Esophagus muscularis mucosa (tissue), 4 donors: ENCODE measurements around the gene IL23R. TPM values are rescaled to one million over a fixed set of nuclear protein-coding genes. Genes with fewer than 3 reads are reported as not detected.

Experiments
- DNase-seq: peaks from one replicate; pipeline ENCODE4 v3.0.0-alpha.2; 2017; ENCODE audit errors: extremely low spot score
- H3K27ac ChIP-seq, 4 donors: fragments of 200-600 bp; sonication (generic); replicated peaks in 1 of 4; 1 replicate in 3 of 4; 2 replicates in 1 of 4; pipeline ENCODE4 v1.5.1; 2016 to 2019; ENCODE audit warnings: mild to moderate bottlenecking in 1 of 4
- H3K27me3 ChIP-seq, 4 donors: fragments of 200-600 bp; sonication (generic); one replicate each; pipeline versions ENCODE4 v1.5.1 to v1.6.0; 2016 to 2019
- H3K36me3 ChIP-seq, 4 donors: fragments of 200-600 bp; sonication (generic); one replicate each; pipeline ENCODE4 v1.5.1; 2016 to 2019
- H3K4me1 ChIP-seq, 4 donors: fragments of 200-600 bp; sonication (generic); one replicate each; pipeline ENCODE4 v1.5.1; 2016 to 2019
- H3K4me3 ChIP-seq, 4 donors: fragments of 200-600 bp; sonication (generic); 1 replicate in 2 of 4; 2 replicates in 2 of 4; pipeline ENCODE4 v1.5.1; 2016 to 2019; ENCODE audit warnings: mild to moderate bottlenecking in 4 of 4, moderate library complexity in 1 of 4
- H3K9me3 ChIP-seq, 4 donors: fragments of 200-600 bp; sonication (generic); 1 replicate in 3 of 4; 2 replicates in 1 of 4; pipeline ENCODE4 v1.5.1; 2016 to 2019
- CTCF ChIP-seq, 3 experiments: fragments of 200-600 bp in 2 of 3; fragments of 450-650 bp in 1 of 3; sonication (generic) in 2 of 3; IDR thresholded peaks; one replicate each; pipeline ENCODE4 v1.5.1; 2017 to 2019; ENCODE audit warnings: antibody characterized with exemption in 3 of 3, mild to moderate bottlenecking in 2 of 3, moderate library complexity in 1 of 3
- EP300 ChIP-seq: sonication (generic); formaldehyde crosslinking; IDR thresholded peaks from one replicate; pipeline ENCODE4 v1.6.1; 2017; ENCODE audit warnings: antibody characterized with exemption
- POLR2A ChIP-seq: fragments of 450-650 bp; IDR thresholded peaks from one replicate; pipeline ENCODE4 v1.6.1; 2017; ENCODE audit warnings: antibody characterized with exemption, moderate library complexity, mild to moderate bottlenecking, low read depth
- POLR2AphosphoS5 ChIP-seq, 2 donors: sonication (generic); formaldehyde crosslinking; IDR thresholded peaks; one replicate each; pipeline ENCODE4 v1.6.1; 2017; ENCODE audit warnings: antibody characterized with exemption in 2 of 2
- WGBS: methylation state at CpG from one replicate; pipeline ENCODE4 v1.1.5; 2018; 5-methylcytosine and 5-hydroxymethylcytosine counted together
- intact Hi-C: fragments of 100-400 bp; cut with DNase I; formaldehyde crosslinking; loops from one replicate; pipeline ENCODE4 v1.15.1; 2023
- total RNA-seq, 4 donors: library from RNA; depleted of rRNA; stranded (reverse); fragments of >200 nt; gene quantifications; one replicate each; pipeline versions ENCODE4 v1.1.0 to v1.2.1, GENCODE V29; 2016

IL23R gene
- total RNA-seq, 4 donors from 2014 or later: not detected

GRCh38 chr1:67174716-67175284 lies 8.5 kb downstream of the IL23R start:
- Histone ChIP-seq H3K27me3 (no peaks in the 10 kb centered on the region), H3K27ac (no peak overlapping the region), H3K4me3 (no peak overlapping the region), H3K9me3 (no peaks in the 10 kb centered on the region), H3K36me3 (no peaks in the 10 kb centered on the region), H3K4me1 (no peaks in the 10 kb centered on the region)
- intact Hi-C loops: no loop called here
- WGBS: 74% methylated on average over 2 of the region's 2 CpGs
- no peak for DNase-seq
- TF ChIP-seq EP300 (no peak), POLR2A (no peak), CTCF (IDR thresholded peaks at IDR 0.05) (no peak), POLR2AphosphoS5 (IDR thresholded peaks at IDR 0.05) (no peak)

- H3K9me3 ChIP-seq: no peaks in the 10 kb centered on the region
- H3K27me3 ChIP-seq: no peaks in the 10 kb centered on the region
- no peaks in the 10 kb centered on the region for H3K36me3 ChIP-seq
- no peaks in the 10 kb centered on the region for H3K4me1 ChIP-seq
- no peak overlapping the region for H3K27ac ChIP-seq
- intact Hi-C loops: no loop called here
- no peak overlapping the region for H3K4me3 ChIP-seq
- TF ChIP-seq CTCF (IDR thresholded peaks at IDR 0.05) (no peak), POLR2AphosphoS5 (IDR thresholded peaks at IDR 0.05) (no peak), EP300 (no peak), POLR2A (no peak)
- no peak for DNase-seq
- 90% methylated on average over 3 of the region's 3 CpGs for WGBS
These were observed 9.4 kb downstream of the IL23R start for GRCh38 chr1:67175530-67176087.

GRCh38 chr1:67184838-67185421 lies 18.7 kb downstream of the IL23R start:
- Histone ChIP-seq H3K4me3 (no peak overlapping the region), H3K27me3 (no peaks in the 10 kb centered on the region), H3K27ac (no peak overlapping the region), H3K9me3 (no peaks in the 10 kb centered on the region), H3K4me1 (no peaks in the 10 kb centered on the region), H3K36me3 (no peaks in the 10 kb centered on the region)
- WGBS: 89% methylated on average over 1 of the region's 1 CpG
- TF ChIP-seq POLR2A: no peak
- TF ChIP-seq EP300: no peak
- TF ChIP-seq CTCF (IDR thresholded peaks at IDR 0.05): no peak
- no peak for TF ChIP-seq POLR2AphosphoS5 (IDR thresholded peaks at IDR 0.05)
- no peak for DNase-seq
- intact Hi-C loops: no loop called here

- intact Hi-C loops: no loop called here
- Histone ChIP-seq H3K27me3 (no peaks in the 10 kb centered on the region), H3K27ac (no peak overlapping the region), H3K36me3 (no peaks in the 10 kb centered on the region), H3K9me3 (no peaks in the 10 kb centered on the region), H3K4me3 (no peak overlapping the region), H3K4me1 (no peaks in the 10 kb centered on the region)
- DNase-seq: no peak
- 80% methylated on average over 2 of the region's 2 CpGs for WGBS
- TF ChIP-seq CTCF (IDR thresholded peaks at IDR 0.05) (no peak), EP300 (no peak), POLR2AphosphoS5 (IDR thresholded peaks at IDR 0.05) (no peak), POLR2A (no peak)
These were observed 21.9 kb downstream of the IL23R start for GRCh38 chr1:67188137-67188536.
